ENCODE measurements around the gene ACOX1.
"Not testable (repeated sequence)": the region's sequence is repeated elsewhere in the genome, so short reads cannot be mapped to it uniquely, and the experiment has no call there.

The ACOX1 gene

DNA sequence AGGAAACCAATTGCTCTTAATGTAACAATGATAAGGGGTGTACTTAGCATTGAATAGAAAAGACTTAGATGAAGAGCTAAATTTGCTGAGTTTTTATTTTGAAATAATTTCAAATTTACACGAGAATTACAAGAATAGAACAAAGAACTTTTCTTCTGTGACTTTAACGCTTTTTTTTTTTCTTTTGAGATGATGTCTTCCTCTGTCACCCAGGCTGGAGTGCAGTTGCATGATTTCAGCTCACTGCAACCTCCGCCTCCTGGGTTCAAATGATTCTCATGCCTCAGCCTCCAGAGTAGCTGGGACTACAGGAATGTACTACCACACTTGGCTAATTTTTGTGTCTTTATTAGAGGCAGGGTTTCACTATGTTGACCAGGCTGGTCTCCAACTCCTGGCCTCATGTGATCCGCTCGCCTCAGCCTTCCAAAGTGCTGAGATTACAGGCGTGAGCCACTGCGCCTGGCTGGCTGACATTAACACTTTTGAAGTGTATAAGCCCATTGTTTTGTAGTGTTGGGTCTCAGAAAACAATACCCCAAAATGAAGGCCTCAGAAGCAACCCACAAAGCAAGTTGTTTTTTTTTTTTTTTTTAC, 2.2 kb upstream of the ACOX1 start:
- no peak for DNase-seq (ENCODE audit: low read depth in 3 of 3)

DNA sequence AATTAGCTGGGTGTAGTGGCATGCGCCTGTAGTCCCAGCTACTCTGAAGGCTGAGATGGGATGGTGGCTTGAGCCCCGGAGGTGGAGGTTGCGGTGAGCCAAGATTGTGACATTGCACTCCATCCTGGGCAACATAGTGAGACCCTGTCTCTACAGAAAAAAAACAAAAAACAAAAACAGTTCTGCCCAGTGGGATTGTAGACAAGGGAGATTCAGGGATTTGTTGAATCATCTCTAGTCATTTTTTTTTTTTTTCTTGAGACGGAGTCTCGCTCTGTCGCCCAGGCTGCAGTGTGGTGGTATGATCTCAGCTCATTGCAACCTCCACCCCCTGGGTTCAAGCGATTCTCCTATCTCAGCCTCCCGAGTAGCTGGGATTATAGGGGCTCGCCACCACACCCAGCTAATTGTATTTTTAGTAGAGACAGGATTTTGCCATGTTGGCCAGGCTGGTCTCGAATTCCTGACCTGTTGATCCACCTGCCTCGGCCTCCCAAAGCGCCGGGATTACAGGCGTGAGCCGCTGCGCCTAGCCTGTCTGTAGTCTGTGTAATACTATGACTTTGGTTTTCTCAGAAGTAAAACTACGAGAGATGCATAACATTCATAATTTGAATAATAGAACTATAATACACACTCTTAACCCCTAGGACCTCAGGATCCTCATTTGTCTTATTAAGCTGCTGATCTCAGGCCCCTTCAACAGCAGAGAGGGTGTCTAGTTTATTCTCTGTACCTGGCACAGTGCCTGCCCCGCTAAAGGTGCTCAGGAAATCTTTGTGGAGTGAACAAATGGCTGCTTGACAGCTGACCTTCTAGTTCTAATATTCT, 1.4 kb upstream of the ACOX1 start:
- no peak for DNase-seq (ENCODE audit: low read depth in 3 of 3)

DNA sequence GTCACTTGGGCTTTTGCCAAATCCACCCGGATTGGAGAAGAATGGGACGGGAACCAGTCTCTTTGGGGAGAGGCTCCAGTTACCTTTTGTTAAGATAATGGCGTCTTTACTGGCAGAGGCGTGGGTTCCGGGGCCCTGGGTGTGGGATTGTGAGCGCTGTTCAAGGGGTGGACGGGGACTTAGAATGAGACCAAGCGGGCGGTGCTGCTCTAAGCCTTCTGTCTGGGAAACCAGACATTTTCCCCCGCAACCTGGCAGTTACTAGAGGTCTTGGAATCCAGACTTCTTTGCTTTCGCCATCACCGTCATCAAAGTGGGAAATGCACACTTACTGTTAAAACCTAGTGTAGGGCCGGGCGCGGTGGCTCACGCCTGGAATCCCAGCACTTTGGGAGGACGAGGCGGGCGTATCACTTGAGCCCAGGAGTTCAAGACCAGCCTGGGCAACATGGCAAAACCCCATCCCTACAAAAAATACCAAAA, 780 bp upstream of the ACOX1 start:
- DNase-seq (ENCODE audit: low read depth in 3 of 3): no peak

DNA sequence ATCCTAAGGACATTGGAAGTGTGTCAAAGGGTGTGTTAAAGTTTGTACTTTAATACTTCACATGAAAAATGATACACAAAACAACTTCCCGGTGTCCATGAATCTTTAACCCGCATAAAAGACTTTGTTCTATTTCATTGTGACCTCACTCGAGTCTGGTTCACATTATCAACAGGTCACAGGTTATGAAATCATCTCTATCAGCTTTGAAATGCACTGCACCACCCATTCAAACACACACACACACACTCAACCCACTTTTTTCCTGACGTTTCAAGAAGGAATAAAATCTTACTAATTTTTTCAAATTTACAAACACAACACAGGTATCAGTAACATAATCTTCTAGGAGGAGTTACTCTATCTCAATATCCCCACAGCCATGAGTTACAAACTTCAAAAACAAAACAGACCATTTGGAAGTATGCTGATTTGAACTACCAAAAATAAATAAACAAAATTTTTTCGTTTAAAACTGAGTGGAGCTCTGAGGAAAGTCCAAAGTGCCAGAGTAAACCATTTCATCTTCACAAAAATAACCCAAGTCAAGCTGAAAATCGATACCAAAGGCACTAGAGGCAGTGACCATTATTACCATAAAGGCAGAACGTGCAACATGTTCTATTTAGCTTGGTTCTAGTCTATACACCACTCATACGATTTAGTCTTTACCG, 2.7 kb downstream of the ACOX1 start:
- DNase-seq (ENCODE audit: low read depth in 3 of 3): no peak

DNA sequence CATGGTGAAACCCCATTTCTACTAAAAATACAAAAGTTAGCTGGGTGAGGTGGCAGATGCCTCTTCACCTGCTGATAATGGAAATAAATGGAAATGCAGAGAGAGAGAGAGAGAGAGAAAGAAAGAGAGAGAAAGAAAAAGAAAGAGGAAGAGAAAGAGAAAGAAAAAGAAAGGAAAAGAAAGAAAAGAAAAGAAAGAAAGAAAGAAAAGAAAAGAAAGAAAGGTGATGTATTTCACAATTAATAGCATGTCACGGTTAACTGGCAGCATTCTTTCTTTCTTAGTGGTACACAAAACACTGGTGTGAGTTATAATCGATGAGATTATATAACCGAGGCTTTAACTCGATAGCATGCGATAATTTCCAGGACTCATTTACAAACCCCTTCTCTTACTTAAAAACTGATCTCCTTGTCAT, 3.2 kb downstream of the ACOX1 start:
- no peak for DNase-seq (ENCODE audit: low read depth in 3 of 3)

DNA sequence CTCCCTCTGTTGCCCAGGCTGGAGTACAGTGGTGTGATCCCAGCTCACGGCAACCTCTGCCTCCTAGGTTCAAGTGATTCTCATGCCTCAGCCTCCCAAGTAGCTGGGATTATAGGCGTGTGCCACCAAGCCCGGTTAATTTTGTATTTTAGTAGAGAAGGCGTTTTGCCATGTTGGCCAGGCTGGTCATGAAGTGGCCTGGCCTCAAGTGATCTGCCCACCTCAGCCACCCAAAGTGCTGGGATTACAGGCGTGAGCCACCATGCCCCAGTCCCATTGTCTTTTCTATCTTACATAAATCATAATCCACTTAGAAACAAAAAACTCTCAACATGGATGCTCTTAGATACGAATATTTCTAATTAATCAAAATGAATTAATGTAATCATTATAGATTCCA, 3.8 kb downstream of the ACOX1 start:
- not testable (repeated sequence) for DNase-seq (ENCODE audit: low read depth in 3 of 3)

DNA sequence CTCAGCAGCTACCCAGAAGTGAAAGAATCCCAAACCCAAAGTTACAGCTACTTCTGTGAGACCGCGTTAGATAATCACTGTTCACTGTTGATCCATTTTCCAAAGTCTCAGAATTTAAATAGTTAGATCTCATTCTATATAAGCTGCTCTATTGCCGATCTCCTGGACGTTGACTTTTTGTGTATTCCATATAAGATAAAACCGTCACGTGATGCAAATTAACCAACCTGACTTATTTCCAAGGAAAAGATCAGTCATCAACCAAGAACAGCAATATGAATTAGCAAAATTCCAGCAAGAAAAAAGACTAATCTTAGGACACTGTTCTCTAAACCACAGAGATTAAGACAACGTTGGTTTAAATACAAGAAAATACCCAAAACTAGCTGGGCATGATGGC, 8.3 kb downstream of the ACOX1 start:
- no peak for DNase-seq (ENCODE audit: low read depth in 3 of 3)

DNA sequence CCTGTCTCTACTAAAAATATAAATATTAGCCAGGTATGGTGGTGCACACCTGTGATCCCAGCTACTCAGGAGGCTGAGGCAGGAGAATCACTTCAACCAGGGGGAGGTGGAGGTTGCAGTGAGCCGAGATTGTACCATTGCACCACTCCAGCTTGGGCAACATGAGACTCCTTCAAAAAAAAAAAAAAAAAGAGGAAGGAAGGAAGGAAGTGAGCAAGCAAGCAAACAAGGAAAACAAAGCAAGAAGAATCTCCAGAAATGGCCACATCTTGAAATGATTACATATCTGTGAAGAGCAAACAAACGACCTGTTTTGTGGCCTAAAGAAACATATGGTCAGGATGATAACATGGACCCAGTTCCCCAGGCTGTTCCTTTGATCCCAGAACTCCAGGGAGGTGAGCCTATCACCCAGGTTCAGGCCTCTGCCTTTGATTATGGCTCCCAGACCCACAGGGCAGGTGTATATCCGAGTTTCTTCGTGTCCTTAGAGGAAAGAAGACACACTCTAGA, 8.9 kb downstream of the ACOX1 start:
- no peak for DNase-seq (ENCODE audit: low read depth in 3 of 3)

DNA sequence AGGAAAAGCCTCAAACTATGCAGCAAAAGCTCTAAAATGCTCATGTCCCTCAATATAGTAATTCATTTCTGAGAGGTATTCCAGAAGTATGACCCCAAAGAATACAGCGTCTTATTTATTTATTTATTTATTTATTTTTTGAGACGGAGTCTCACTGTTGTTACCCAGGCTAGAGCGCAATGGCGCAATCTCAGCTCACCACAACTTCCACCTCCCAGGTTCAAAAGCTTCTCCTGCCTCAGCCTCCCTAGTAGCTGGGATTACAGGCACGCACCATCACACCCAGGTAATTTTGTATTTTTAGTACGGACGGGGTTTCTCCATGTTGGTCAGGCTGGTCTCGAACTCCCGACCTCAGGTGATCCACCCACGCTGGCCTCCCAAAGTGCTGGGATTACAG, 9.9 kb downstream of the ACOX1 start:
- DNase-seq (ENCODE audit: low read depth in 3 of 3): not testable (repeated sequence)

DNA sequence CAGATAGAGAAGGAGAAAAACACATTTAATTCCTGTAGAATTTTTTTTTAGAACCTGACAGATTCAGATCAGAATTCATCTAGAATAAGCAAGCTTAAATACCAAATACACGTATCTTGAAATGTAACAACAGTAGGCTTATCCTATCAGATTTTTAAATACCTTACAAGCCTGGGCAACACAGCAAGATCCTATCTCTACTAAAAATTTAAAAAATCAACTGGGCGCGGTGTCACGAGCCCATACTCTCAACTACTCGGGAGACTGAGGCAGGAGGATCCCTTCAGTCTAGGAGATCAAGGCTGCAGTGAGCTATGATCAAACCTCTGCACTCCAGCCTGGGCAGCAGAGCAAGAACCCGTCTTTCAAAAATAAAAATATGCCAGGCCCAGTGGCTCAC, 13.5 kb downstream of the ACOX1 start:
- DNase-seq (ENCODE audit: low read depth in 3 of 3): no peak

DNA sequence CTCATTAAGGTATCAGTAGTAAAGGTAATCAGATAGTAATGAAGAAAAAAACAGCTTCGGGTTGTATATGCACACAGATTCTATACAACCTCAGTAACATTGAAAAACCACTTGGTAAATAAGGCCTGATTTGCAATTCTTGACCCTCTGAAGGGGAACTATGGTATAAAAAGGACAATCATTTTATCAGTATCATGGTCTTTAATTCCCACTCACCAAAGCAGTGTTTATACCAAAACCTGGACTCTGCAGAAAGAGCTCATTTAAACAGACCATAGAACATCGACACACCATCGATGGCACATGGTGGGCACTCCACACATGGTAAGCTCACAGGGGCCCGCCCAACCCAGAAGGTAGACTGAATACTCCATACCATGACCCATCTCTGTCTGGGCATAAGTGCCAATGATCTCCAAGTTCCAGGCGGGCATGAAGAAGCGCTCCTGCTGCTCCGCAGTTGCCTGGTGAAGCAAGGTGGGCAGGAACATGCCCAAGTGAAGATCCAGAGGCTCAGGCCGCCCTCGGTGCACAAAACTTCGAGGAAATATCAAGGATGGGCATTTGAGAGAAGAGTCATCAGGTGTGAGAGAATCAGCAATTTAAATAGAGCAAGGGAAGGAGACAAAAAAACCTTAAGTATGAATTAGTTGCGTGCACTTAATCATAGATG, 19.0 kb downstream of the ACOX1 start:
- no peak for DNase-seq (ENCODE audit: low read depth in 3 of 3)

DNA sequence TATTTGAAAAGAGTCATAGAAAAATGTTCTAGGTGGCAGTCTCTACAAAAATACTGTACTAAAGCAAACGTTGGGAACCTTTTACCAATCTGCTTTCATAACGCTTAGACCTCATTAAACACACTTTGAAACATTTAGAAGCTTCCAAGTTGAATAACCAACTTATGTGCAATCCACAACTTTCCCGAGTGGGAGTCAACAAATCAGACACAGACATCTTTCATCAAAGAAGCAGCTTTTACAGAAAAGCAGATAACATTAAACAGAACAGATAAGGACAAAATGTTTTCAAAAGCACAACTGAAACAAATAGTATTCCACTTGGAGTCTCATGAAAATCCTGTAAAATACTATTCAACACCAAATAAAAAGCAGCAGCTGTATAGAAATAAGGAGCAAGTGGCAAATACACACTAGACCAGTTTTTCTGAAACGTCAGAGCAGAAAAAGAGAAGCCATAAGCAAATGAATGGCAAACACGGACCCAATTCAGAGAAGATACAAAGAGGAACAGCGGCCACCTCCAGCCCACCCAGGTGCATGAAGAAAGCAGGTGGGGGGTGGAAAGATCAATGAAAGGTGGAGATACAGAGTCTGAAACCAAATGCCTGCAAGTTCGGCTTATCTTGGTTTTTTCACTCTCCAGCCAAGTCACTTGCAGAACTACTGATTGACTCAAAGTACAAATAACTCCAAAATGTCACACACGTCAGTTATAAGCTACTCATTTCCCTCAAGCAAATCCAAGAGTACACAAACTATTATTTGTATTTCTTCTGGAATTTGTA, 19.7 kb downstream of the ACOX1 start:
- no peak for DNase-seq (ENCODE audit: low read depth in 3 of 3)

DNA sequence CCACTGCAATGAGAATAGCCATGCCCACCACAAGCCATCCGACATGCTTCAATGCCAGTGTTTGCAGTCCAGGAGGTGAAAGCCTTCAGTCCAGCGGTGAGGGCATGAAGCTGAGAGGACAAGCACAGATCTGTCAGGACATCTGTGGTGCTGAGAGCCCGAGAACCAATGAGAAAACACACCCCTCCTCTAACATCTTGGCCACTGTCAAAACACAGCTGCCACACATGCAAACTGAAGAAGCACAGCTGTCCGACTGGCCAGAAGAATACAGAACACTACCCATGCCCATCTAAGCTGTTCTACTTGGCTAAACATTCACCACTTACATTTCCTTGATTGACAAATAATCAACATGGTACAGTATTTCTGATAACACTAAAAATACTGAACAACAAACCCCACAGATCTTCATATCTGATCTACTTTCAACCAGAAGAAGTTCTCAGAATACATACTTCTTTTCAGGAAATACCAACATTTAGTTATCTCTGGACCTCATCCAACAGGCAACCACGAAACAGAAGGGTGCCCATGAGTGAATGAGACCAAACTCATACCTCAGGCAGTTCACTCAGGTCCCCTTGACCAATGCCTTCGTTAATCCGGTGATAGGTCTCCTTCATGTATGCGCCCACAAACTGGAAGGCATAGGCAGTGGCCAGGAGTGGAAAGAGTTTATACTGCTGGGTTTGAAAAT, 28.0 kb downstream of the ACOX1 start:
- DNase-seq (ENCODE audit: low read depth in 3 of 3): no peak

DNA sequence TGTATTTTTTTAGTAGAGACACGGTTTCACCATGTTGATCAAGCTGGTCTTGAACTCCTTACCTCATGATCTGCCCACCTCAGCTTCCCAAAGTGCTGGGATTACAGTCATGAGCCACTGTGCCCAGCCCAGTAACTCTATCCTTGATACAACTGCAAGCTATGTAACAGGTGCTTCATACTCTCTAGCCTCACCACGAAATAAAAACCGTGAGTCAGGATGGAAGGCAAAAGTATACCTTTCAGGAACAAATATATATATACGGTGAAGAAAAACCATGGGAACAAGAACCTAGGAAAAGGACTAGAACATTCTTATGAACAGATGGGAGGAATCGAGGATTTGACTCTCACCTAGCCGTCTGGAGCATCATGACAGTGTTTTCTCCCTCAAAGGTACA, 28.5 kb downstream of the ACOX1 start:
- DNase-seq (ENCODE audit: low read depth in 3 of 3): no peak

DNA sequence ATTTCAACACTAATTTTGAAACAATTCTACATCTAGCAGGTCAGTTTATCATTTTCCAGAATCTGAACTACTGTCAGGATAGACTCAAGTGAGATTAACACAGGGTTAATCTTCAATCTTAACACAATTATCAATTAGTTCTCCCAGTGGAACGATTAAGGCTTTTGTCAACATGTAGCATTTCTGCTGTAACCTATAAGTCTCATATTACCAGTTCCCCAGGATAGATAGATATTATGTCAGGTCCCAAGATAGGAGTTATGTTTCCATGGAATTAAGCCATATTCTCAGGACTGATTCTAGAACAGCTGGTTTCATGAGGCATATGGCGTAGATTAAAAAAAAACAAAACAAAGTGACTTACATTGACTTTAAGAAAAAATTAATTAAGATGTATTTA, 33.8 kb downstream of the ACOX1 start:
- no peak for DNase-seq (ENCODE audit: low read depth in 3 of 3)

DNA sequence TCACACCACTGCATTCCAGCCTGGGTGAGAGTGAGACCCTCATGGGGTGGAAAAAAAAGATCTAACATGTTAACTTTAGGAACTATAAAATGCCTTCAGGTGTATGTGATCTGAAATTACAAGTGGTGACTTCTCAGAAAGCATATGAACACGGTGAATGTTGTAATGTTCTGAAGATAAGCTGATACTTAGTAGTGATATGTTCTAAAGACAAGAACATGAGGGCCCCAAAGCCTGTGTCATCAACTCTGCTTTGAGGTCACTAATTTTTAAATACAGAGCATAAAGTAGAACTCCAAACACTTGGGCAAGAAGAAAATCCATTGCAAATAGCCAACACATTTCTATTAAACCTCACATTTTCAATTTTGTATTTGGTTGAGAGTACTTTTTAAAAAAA, 35.5 kb downstream of the ACOX1 start:
- DNase-seq (ENCODE audit: low read depth in 3 of 3): no peak

DNA sequence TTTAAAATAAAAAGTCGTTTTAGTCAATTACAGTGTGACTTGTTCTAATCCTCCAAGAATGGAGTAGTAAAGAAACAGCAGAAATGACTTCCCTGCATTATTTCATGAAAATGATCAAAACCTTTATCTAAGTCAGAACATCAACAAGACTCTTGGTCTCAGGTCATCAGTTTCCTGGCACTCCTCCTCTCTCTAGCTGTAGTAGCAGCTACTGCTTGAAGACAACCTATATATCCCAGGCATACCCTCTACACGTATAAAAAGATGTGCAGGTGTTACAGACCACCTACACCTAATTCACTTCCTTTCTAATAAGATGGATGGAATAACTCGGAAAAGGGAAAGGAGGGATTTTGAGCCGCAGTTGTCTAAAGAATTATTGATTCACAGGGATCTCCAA, 36.5 kb downstream of the ACOX1 start:
- DNase-seq (ENCODE audit: low read depth in 3 of 3): no peak

DNA sequence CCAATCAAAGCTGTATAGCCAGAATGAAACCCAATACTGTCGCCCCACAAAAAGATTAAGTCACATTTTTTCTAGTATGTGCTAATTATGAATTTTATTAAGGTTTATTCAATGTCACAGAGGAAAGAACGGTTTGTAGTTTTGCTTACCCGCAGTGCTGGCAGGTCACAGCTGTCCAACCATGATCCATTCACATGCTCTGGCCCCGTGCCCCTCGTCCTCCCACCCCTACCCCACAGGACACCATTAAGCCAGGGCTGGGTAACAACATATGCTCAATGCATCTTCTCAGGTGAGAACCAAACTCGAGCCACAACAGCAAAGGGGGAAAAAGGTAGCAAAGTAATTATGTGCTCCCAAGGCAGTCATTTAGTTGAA, 37.5 kb downstream of the ACOX1 start:
- DNase-seq (ENCODE audit: low read depth in 3 of 3): no peak

DNA sequence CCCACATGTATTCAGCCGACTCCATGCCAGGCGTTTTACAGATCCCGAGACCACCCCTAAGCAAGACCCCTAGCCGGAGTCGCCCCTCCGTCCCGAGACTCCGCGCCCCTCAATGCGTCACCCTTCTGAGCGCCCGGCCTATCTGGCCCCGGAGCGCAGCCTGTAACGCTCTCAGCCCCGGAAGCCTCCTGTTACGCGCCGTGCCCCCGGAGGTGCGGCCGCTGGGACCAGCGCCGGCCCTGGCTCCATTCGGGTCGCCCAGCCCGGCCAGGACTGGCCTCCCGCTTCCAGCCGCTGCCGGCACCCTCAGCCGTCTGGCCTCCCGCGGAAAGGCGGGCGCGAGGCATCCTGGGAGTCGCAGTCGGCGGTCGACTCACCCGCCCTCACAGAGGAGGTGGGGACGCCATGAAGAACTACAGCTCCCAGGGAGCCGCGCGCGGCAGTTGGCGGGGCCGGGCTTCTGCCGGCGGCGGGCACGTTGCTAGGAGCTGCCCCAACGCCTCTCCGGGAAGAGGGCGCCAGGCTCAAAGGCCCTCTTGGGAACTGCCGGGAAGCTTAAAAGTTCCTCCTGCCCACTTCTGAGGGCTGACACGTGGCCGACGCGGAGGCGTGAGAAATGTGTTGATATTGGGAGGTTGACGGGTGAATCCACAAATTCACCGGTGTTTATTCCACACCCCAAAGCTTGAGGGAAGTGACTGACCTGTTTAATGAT, 38.1 kb downstream of the ACOX1 start, which contains the start of gene FBF1:
TSS of gene FBF1 (minus strand) at position 316 of the 715 bp plus-strand sequence. CDS start 2,893 bp downstream, outside the sequence.
- DNase-seq (ENCODE audit: low read depth in 3 of 3): peak; percentile 81 to 90 (median 81)

DNA sequence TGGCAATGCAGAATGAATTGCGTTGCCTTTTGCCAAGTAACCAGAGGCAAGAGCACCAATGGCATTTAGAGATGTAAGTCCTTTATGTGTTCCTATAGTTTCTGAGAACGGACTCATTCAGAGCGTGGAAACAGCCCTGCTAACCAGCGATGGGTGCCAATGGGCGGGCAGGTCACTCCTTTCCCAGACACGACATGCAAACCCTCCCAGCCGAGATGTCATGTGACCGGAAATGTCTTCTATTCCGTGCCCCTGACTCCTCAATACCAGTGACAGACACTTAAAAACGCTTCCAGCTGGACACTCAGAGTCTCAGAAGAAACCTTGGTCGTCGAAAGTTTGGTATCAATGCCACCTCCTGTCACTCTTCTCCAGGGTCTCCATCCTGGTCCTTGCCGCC, 41.3 kb downstream of the ACOX1 start:
- no peak for DNase-seq (ENCODE audit: low read depth in 3 of 3)

Data from stimulated activated CD4-positive, alpha-beta T cell treated with anti-CD3 and anti-CD28 coated beads, TNF-alpha, amount 100 ng/mL, for 24 hours (primary cell).